ENCODE results near the gene CNKSR3.

CNKSR3 gene

DNA sequence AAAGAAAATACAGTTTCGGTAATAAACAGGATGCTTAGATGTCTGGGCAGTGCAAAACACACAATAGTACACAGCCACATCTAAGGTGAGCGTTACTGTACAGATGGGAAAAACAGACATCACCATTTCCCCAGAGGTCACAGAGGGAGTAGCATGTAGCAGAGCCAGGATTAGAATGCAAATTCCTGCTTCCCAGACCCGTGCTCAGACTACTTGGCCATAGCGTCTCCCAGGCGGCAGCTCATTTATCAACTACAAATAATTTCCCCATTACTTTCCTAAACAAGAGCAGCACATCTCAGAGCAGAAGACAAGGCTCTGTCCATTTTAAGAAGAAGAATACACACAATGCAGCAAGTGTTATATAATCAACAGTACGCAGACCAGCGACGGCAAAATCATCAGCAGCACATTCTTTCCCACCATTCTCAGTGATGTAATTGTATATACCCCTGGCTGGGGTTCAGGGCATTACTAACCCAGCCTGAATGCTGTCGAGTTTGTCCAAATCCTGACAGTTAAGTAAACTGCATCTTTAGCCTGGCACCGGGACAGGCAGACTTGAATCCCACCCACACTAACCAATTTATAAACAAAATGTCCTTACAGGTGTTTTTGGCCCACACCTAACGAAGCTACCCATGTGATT is 61.9 kb downstream of the CNKSR3 start:
- FAIRE-seq = no peak

DNA sequence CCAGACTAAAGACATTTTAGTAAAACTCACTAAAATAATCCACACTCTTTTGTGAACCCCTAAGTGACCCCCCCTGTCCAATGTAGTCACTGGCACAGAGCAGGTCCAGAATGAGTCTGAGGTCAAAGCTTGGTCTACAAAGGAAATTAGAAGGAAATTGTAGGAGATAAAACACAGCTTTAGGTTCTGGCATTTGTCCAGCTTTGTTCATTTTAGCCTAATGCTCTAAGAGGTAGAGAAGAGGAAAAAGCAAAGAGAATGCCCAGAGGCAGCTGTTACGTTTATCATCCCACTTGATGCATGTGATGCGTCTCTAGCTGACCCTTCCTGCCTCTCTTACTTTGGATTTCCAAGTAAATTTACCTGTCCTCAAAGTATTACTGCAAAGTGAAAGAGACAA is 62.5 kb downstream of the CNKSR3 start:
- no peak for FAIRE-seq

GRCh38 chr6:154446984-154447383 is 63.5 kb downstream of the CNKSR3 start:
- FAIRE-seq = no peak

GRCh38 chr6:154445417-154445816 is 65.1 kb downstream of the CNKSR3 start:
- FAIRE-seq = no peak

DNA sequence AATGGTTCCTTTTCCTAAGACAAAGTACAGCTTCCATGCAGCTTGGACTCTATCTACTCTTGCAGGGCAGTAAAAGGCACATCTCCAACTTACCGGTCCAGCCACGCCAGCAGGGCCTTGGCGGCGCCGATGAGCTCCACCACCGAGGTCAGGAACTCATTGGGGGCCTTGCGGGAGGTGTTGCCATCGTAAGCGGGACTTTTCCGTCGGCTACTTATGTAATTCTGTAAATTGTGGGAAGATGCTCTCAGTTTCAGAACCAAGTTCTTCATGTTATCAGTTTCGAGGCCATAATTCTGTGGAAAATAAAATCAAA is 68.5 kb downstream of the CNKSR3 start:
- FAIRE-seq = no peak

GRCh38 chr6:154440422-154441043 is 70.0 kb downstream of the CNKSR3 start:
- FAIRE-seq = no peak

DNA sequence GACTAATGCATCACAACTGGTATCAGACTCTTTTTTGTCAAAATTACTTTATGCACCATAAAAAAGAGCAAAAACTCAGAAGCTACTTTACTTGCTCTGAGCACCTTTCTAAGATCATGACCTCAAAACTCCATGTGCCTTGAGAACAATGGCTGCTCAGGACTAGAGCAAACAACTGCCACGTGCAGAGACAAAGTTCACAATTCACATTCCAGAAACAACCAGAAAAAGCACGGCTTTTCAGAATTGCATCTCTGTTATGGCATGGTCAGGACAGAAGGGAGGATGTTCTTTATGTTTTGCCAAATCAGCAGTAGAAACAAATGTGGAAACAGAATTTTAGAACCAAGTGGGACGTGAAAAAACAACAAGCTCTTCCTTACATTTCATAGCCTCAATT is 70.5 kb downstream of the CNKSR3 start:
- FAIRE-seq = no peak

- no peak for FAIRE-seq
These were observed 71.5 kb downstream of the CNKSR3 start for GRCh38 chr6:154438882-154439415.

GRCh38 chr6:154435400-154435945 is 75.0 kb downstream of the CNKSR3 start:
- no peak for FAIRE-seq

DNA sequence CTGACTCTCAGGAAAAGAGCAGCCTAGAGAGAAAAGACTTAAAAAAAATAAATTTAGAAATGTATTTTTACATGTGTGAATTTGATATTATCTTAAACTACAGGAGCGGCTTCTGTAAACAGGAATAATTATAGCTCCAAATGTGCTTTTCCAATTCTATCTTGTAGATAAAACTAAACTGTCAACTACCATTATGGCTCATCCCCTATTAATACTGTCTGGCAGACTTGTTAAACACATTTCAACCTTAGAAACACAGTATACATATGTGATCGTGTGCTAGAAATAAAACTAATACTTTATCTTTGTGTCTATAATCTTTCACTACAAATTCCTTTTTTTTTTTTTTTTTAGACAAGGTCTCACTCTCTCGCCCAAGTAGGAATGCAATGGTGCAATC is 75.8 kb downstream of the CNKSR3 start:
- no peak for FAIRE-seq

DNA sequence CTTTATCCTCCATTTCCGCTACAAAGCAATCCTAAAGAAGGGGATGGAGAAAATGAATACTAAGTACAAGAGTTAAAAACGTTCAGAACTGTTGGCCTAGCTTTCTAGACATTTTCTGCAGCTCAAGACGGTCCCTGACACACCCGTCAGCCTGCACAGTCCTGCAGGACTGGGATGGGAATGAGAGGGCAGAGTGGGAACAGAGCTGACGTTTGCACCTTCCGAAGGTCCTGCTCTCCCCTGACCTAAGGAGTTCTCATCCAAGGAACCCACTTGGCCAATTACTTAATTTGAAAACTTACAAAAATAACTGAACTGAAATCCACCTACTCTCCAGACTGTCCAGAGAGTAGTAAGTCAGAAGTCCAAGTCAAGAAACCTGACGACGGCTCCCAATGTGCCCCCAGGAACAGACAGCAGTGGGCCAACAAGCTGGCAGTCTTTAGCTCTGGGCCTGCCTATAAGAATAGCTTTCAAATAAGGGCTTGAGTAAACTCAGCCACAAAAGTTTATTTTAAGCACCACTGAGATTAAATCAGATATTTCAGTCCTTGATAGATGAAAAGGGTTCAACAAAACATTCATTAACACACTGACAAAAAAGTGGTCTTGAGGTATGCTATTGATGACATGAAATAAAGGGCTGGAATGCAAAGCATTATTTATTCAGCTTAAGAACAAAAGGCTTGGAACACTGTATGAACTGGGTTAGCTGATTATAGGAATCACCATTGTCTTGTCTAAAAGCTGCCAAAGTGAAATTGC is 76.8 kb downstream of the CNKSR3 start:
- FAIRE-seq = no peak

GRCh38 chr6:154432533-154433476 is 77.7 kb downstream of the CNKSR3 start:
- no peak for FAIRE-seq

DNA sequence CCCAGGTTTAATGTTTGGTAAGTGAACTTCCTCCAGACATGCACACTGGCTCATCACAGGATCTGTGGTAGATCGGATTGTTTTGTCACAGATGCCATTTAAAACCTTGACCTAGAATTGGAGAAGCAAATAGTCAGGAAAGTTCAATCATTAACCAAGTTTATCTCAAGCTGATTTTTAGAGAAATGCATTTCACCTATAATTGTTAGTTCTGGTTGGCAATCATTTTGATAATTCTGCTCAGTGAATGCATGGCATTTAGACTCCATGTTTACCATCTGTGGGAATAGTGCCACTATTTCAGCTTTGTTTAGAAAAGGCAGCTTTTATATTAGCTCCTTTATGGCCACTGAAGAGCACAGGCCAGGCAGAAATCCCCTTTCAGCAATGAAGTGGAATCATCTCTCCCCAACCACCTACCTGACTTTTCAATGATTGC is 80.0 kb downstream of the CNKSR3 start:
- FAIRE-seq = no peak

DNA sequence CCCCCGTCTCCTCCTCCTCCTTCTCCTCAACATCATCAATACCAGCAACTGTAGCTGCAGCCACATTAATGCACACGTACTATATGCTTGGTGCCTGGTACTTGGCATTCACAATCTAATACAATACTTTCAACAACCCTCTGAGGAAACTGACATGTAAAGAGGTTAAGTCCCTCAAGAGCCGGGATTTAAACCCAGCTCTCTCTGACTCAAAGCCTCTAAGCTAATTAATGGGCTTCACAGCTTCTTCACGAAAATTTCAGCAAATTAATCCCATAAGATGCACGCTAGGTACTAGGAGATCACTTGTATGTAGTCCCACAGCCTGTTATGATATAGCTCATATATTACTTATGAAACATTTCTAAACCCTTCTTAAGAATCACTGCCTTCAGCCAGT is 80.8 kb downstream of the CNKSR3 start:
- FAIRE-seq = no peak

- no peak for FAIRE-seq
These were observed 81.6 kb downstream of the CNKSR3 start for GRCh38 chr6:154428897-154429296.

DNA sequence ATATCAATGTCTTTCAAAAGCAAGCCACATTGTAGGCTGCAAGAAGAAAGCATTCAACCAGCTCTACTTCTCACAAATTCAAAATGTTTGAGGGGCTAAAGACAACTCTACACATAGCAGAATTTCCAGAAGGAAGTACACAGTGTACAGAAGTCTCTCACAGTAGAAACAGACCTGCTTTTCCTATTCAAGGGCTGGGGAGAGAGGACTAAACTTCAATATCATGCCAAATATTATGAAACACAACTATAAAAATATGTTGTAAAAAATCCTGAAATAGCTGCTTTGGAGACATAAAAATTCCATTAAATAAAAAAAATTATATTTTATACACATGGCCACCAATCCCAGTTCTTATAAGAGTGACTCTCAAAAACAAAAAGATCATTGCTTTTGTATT is 83.0 kb downstream of the CNKSR3 start:
- FAIRE-seq = no peak

DNA sequence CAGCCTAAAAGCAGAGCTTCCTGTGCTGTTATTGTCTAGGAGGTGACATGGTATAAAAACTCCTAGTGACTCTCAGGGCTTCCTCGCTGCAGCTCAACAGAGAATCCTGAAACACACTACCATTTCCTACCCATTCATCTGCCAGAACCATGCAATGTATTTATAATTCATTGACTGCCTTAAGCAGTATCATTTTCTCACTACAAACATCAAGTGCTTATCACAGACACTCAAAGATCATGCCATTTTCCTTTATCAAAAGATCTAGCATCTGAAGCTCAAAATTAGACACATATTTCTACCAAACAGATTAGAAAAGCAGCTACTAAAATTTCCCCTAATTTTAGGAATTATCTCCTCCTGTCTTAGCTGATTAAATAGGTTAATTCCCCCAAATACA is 83.5 kb downstream of the CNKSR3 start:
- no peak for FAIRE-seq

GRCh38 chr6:154425034-154425433 is 85.5 kb downstream of the CNKSR3 start:
- FAIRE-seq = no peak

GRCh38 chr6:154414021-154414813 is 96.3 kb downstream of the CNKSR3 start:
- FAIRE-seq = no peak

- FAIRE-seq = no peak
These were observed 98.2 kb downstream of the CNKSR3 start for GRCh38 chr6:154412106-154412820.

- FAIRE-seq = no peak
These were observed 99.4 kb downstream of the CNKSR3 start for GRCh38 chr6:154411076-154411475.
